Activated CD8-positive, alpha-beta T cell treated with anti-CD3 and anti-CD28 coated beads, Interleukin-2, amount 10 ng/mL, durations not matched to agents 7 days and 5 days (primary cell): ENCODE data around the gene CCNB1IP1. TPM values are rescaled to one million over a fixed set of nuclear protein-coding genes. Genes with fewer than 3 reads are reported as not detected.
A peak's percentile ranks its signal among the peaks of the same experiment; 100 is the strongest.

Source experiments
- ATAC-seq: fragments of 150-1000 bp; cut with Tn5 transposase; one replicate; pipeline ENCODE4 v1.10.0; 2021; ENCODE audit warnings: moderate library complexity
- CTCF ChIA-PET: fragments of 350-600 bp; sonication (Branson Sonifier 250); formaldehyde crosslinking; loops from one replicate; lab custom pipeline; 2021; ENCODE audit warnings: antibody characterized with exemption; lab: Charles Lee
- POLR2A ChIA-PET: fragments of 350-600 bp; sonication (Branson Sonifier 250); formaldehyde crosslinking; loops from one replicate; lab custom pipeline; 2021; ENCODE audit warnings: antibody characterized with exemption; lab: Charles Lee
- DNase-seq: peaks from one replicate; pipeline ENCODE4 v3.0.0-alpha.2; 2020
- H3K27ac Mint-ChIP-seq: one replicate; pipeline ENCODE4 v1.8.0; 2021; ENCODE audit warnings: mild to moderate bottlenecking, mixed read lengths
- H3K27me3 Mint-ChIP-seq: one replicate; pipeline ENCODE4 v1.8.0; 2021; ENCODE audit warnings: low read depth, mixed read lengths
- H3K36me3 Mint-ChIP-seq: one replicate; pipeline ENCODE4 v1.8.0; 2021; ENCODE audit warnings: low read depth, mixed read lengths
- H3K4me1 Mint-ChIP-seq: one replicate; pipeline ENCODE4 v1.8.0; 2021; ENCODE audit warnings: low read depth, mixed read lengths
- H3K4me3 Mint-ChIP-seq: one replicate; pipeline ENCODE4 v1.8.0; 2021; ENCODE audit warnings: mild to moderate bottlenecking, mixed read lengths
- H3K9me3 Mint-ChIP-seq: one replicate; pipeline ENCODE4 v1.8.0; 2022; ENCODE audit warnings: mixed read lengths; ENCODE audit not compliant: insufficient read depth
- total RNA-seq, 2 experiments: library from RNA; stranded (reverse); gene quantifications; one replicate each; pipeline ENCODE4 v1.2.3, GENCODE V29; 2021

CCNB1IP1 gene
- total RNA-seq, 2 experiments from 2014 or later = 35.3 to 38.3 TPM

GRCh38 chr14:20332431-20332787 lies 670 bp downstream of the CCNB1IP1 start:
- ChIA-PET POLR2A (interaction anchor here (2.4 to 8.6 kb wide), 2 partner anchors 10 to 122 kb away, joined by 8 to 77 read pairs; partner anchors contain the start of genes APEX1, OSGEP and PARP2), CTCF (interaction anchor here (1.3 to 9.9 kb wide), 7 partner anchors 11 to 356 kb away, joined by 4 to 151 read pairs (median 5); partner anchors contain the start of genes ANG, PARP2 and TTC5)
- H3K27me3 Mint-ChIP-seq = no peaks in the 10 kb centered on the region
- H3K27ac Mint-ChIP-seq = peak overlapping the region; percentile 93
- H3K36me3 Mint-ChIP-seq = peaks cover 16% of the 10 kb centered on the region
- peak overlapping the region; percentile 99 for H3K4me3 Mint-ChIP-seq
- H3K4me1 Mint-ChIP-seq = peaks cover 57% of the 10 kb centered on the region
- ATAC-seq (no peak), DNase-seq (no peak)
- H3K9me3 Mint-ChIP-seq = no peaks in the 10 kb centered on the region

DNA sequence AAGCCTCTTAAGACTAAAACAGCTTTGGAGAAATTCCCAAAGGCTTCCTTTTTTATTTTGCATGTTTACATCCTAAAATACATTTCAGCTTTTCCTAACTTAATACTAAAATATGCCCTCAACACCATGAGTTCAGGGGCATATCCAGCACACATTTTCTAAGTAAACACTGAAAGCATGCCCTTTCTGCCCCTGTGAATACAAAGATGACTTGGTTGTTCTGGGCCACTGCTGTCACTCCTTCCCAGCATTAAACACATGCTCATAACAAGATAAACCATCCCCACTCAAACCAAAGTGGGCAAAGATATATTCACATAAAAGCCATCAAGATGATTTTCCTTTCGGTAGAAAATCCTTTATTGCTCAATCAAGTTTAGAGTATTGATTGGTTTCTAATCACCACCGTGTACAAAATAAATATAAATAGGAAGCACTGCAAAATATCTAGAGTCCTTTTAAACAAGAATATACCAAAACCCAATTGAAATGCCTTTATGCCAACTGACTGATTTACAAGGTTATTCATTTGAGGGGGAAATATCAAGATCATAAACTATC lies 1.9 kb downstream of the CCNB1IP1 start:
- no peak overlapping the region for H3K27ac Mint-ChIP-seq
- DNase-seq (no peak), ATAC-seq (no peak)
- CTCF ChIA-PET = interaction anchor here (1.1 to 9.9 kb wide), 4 partner anchors 12 to 277 kb away, joined by 3 to 151 read pairs (median 16); partner anchors contain the start of gene PARP2
- peaks cover 23% of the 10 kb centered on the region for H3K36me3 Mint-ChIP-seq
- peak overlapping the region; percentile 26 for H3K4me3 Mint-ChIP-seq
- H3K4me1 Mint-ChIP-seq = peaks cover 62% of the 10 kb centered on the region
- H3K27me3 Mint-ChIP-seq = no peaks in the 10 kb centered on the region
- no peaks in the 10 kb centered on the region for H3K9me3 Mint-ChIP-seq
- POLR2A ChIA-PET = interaction anchor here (8.6 kb wide), 1 partner anchor 11 kb away, joined by 77 read pairs; the partner anchor contains the start of gene PARP2

DNA sequence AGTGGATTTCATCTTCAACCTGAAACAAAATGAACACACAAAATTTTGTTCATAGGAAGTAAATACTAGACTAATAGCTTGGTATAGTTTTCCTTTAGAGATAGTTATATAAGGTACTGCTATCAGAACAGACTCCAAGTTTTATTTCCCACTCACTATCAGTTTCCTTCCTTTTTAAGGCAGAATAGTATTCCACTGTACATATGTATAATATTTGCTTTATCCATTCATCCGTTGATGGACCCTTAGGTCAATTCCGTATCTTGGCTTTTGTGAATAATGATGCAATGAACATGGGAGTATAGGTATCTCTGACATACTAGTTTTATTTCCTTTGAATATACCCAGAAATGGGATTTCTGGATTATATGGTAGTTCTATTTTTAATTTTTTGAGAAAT lies 3.7 kb downstream of the CCNB1IP1 start:
- Mint-ChIP-seq H3K27ac (no peak overlapping the region), H3K4me3 (no peak overlapping the region), H3K27me3 (no peaks in the 10 kb centered on the region), H3K4me1 (peaks cover 53% of the 10 kb centered on the region), H3K36me3 (peaks cover 31% of the 10 kb centered on the region), H3K9me3 (no peaks in the 10 kb centered on the region)
- ATAC-seq (no peak), DNase-seq (no peak)
- POLR2A ChIA-PET = interaction anchor here (8.6 kb wide), 1 partner anchor 13 kb away, joined by 77 read pairs; the partner anchor contains the start of gene PARP2
- CTCF ChIA-PET = interaction anchor here (1.0 to 9.9 kb wide), 9 partner anchors 12 to 353 kb away, joined by 3 to 151 read pairs (median 4); partner anchors contain the start of gene PARP2

DNA sequence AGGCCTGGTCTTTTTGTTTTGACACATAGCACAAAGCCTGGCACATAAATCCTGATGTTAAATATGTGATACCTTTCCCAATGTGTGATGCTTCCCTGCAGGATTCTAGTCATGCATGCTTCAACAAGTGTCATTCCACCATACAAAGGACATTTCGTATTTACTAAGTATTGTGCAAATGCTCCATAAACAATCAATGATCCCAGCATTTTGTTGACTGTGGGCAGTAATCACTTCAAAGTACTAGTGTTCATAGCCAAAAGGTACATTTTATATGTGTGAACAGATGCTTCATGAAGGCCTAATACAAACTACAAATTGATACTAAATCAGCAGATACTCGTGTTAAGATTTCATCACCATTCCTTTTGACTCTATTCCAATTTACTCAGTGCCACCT lies 4.4 kb downstream of the CCNB1IP1 start:
- Mint-ChIP-seq H3K36me3 (peaks cover 35% of the 10 kb centered on the region), H3K9me3 (no peaks in the 10 kb centered on the region), H3K4me1 (peaks cover 53% of the 10 kb centered on the region), H3K27ac (peak overlapping the region; percentile 25), H3K27me3 (no peaks in the 10 kb centered on the region), H3K4me3 (no peak overlapping the region)
- DNase-seq = no peak
- no peak for ATAC-seq
- CTCF ChIA-PET = interaction anchor here (0.9 to 9.9 kb wide), 20 partner anchors 13 to 362 kb away, joined by 3 to 151 read pairs (median 7); partner anchors contain the start of genes PARP2, RNASE4 and TEP1
- POLR2A ChIA-PET = interaction anchor here (8.6 kb wide), 1 partner anchor 14 kb away, joined by 77 read pairs; the partner anchor contains the start of gene PARP2

DNA sequence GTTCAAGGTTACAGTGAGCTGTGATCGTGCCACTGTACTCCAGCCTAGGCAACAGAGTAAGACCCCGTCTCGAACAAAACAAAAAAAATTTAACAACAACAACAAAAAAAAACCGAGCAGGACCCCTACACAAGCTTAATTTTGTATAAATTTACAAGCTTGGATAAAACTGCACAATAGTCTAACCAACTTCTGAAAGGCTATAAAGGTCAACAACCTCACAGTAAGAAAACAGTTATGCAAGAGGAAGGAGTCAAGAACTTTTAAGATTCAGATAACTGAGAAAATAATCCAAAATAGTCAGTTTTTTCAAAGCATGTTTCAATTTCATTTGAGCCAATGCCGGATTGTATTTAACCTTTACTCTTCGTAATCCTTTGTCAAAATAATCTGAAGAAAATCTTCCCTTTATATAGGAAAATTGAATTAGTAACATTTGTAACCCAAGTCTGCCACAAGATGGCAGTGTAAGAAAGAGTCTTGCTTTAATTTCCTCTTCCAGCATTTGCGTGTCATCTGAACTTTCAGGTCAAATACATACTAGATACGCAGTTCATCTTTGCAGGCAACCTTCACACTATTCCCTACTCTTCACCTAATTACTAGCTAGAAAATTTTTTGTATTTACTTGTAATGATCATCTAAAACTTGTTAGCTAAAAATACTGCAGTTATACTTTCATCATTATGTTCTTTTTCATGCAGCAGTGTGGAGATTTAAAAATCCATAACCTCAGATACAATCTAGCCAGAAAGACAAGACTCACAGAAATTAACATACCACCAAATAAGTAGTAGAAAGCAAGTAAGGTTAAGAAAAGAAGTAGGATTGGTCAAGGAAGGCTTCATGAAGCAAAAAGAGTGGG lies 5.8 kb downstream of the CCNB1IP1 start:
- no peak overlapping the region for H3K4me3 Mint-ChIP-seq

GRCh38 chr14:20317720-20318119 lies 15.4 kb downstream of the CCNB1IP1 start:
- DNase-seq (no peak), ATAC-seq (no peak)
- ChIA-PET CTCF (interaction anchor here (1.1 to 3.0 kb wide), 4 partner anchors 10 to 373 kb away, joined by 3 to 20 read pairs (median 6); partner anchors contain the start of gene TTC5), POLR2A (interaction anchor here (1.1 kb wide), 1 partner anchor 25 kb away, joined by 5 read pairs; the partner anchor contains the start of gene PARP2)
- H3K9me3 Mint-ChIP-seq = no peaks in the 10 kb centered on the region
- no peak overlapping the region for H3K4me3 Mint-ChIP-seq
- no peaks in the 10 kb centered on the region for H3K4me1 Mint-ChIP-seq
- peaks cover 60% of the 10 kb centered on the region for H3K36me3 Mint-ChIP-seq
- H3K27ac Mint-ChIP-seq = no peak overlapping the region
- H3K27me3 Mint-ChIP-seq = no peaks in the 10 kb centered on the region

More for the DNA sequence above, 5.8 kb downstream of the CCNB1IP1 start:
- peaks cover 41% of the 10 kb centered on the region for H3K36me3 Mint-ChIP-seq
- peaks cover 42% of the 10 kb centered on the region for H3K4me1 Mint-ChIP-seq
- H3K9me3 Mint-ChIP-seq = no peaks in the 10 kb centered on the region
- POLR2A ChIA-PET = interaction anchor here (8.6 kb wide), 1 partner anchor 15 kb away, joined by 77 read pairs; the partner anchor contains the start of gene PARP2
- DNase-seq (peak; percentile 52), ATAC-seq (peak; percentile 65)
- no peaks in the 10 kb centered on the region for H3K27me3 Mint-ChIP-seq
- peak overlapping the region; percentile 13 for H3K27ac Mint-ChIP-seq
- CTCF ChIA-PET = interaction anchor here (0.6 to 9.9 kb wide), 48 partner anchors 9 to 528 kb away, joined by 3 to 151 read pairs (median 4); partner anchors contain the start of genes APEX1, PARP2, PIP4P1 and PNP

- H3K4me1 Mint-ChIP-seq = no peaks in the 10 kb centered on the region
- ChIA-PET CTCF (interaction anchor here (2.1 kb wide), 1 partner anchor 13 kb away, joined by 12 read pairs; no protein-coding TSS in a partner anchor), POLR2A (no interaction called here)
- no peak overlapping the region for H3K27ac Mint-ChIP-seq
- H3K36me3 Mint-ChIP-seq = peaks cover 50% of the 10 kb centered on the region
- DNase-seq (no peak), ATAC-seq (no peak)
- H3K4me3 Mint-ChIP-seq = no peak overlapping the region
- H3K27me3 Mint-ChIP-seq = no peaks in the 10 kb centered on the region
- H3K9me3 Mint-ChIP-seq = no peaks in the 10 kb centered on the region
Measured at GRCh38 chr14:20314026-20314425, 19.1 kb downstream of the CCNB1IP1 start.

DNA sequence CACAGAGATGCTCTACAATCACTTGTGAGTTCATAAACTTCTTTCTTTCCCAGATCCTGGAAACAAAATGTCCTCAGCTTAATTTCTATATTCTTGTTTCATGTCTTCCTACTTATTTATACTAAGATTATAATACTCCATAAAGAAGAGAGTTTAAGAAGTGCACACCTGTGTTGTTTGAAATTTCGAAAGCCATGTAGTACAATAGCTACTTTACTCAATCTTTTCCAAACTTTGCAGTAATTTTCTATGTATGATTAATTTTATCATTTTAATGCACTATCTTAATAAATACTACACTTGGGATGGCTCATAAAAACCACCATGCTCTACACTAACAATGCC lies 27.0 kb downstream of the CCNB1IP1 start:
- POLR2A ChIA-PET = interaction anchor here (0.6 to 1.6 kb wide), 3 partner anchors 28 to 110 kb away, joined by 3 to 6 read pairs (median 3); partner anchors contain the start of gene PARP2
- no peak for ATAC-seq
- peak overlapping the region; percentile 67 for H3K27ac Mint-ChIP-seq

DNA sequence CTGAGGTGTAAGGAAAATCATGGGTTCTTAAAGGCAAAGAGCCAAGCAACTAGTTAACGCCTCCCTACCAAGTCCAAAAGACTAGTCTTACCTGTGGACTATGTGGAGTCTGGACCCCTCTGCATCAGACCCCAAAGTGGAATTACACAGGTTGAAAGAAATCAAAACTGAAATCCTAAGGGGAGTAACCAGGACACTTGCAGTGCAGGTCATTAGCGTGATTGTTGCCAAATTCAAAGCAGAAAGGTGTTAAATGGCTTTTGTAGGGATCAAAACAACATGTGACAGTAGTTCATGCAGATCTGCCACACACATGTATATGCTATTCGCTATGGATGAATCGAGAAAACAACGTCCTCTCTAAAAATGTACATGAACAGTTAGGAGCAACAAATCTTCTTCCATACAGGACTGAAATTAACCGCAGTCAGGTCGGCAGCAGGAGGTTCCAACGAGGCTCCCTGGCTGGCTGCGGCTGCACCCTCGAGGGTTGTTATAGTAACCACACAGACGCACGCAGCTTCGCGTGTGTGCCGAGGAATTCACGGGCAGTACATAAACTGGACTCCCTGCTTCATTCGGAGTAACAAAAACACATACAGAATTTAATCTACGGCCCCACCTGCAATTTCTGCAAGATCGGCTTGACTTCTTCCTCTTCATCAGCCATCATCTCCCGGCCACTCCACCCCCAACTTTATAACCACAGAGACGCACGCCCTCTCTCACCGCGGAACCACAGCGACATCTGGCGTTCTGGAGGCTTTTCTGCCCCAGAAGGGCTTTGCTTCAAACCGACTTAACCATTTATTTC lies 27.6 kb downstream of the CCNB1IP1 start, which contains the start of gene TTC5:
Gene TTC5, minus strand, starts transcription at position 687 of the 814 bp plus-strand sequence. Its CDS starts 14 bp downstream, at position 673.
- POLR2A ChIA-PET = interaction anchor here (0.6 to 1.6 kb wide), 3 partner anchors 28 to 110 kb away, joined by 3 to 6 read pairs (median 3); partner anchors contain the start of gene PARP2

More for the DNA sequence above, 27.0 kb downstream of the CCNB1IP1 start:
- peaks cover 24% of the 10 kb centered on the region for H3K4me1 Mint-ChIP-seq
- H3K27me3 Mint-ChIP-seq = no peaks in the 10 kb centered on the region
- H3K36me3 Mint-ChIP-seq = peaks cover 8% of the 10 kb centered on the region
- no peak for DNase-seq
- no peaks in the 10 kb centered on the region for H3K9me3 Mint-ChIP-seq
- CTCF ChIA-PET = interaction anchor here (0.8 to 2.5 kb wide), 10 partner anchors 9 to 376 kb away, joined by 3 to 12 read pairs (median 3); partner anchors contain the start of gene CCNB1IP1
- H3K4me3 Mint-ChIP-seq = peak overlapping the region; percentile 81

DNA sequence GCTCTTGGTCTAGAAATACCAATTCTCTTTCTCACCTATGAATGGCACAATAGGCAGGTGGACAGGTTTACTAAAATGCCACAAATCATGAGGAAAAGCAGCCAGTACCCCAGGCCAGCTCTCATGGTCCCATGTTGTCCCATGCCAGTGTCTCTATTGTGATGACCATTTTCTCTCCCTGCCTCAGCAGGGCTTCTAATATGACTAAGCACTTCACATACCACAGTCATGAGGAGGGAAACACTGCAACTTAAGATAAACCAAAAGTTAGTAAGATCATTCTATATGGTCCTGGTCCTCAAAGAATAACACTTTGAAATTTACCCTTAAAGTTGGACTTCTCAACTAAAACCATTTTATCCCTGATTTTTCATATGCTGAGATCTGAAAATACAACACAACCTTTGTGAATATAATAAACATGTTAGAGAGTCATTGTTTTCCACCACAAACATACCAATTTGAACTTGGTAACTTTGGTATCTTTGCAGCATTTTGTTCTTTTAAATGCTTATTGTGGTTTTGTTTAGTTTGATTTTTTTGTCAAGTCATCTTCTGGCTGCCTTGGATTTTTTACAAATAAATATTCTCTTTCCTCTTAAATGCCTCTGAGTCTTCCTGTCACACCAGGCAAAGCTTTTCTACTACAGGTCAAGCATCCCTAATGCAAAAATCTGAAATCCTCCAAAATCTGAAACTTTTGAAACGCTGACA lies 30.9 kb downstream of the CCNB1IP1 start:
- H3K27me3 Mint-ChIP-seq = no peaks in the 10 kb centered on the region
- ChIA-PET CTCF (no interaction called here), POLR2A (no interaction called here)
- H3K27ac Mint-ChIP-seq = no peak overlapping the region
- peaks cover 22% of the 10 kb centered on the region for H3K36me3 Mint-ChIP-seq
- no peak overlapping the region for H3K4me3 Mint-ChIP-seq
- ATAC-seq (no peak), DNase-seq (no peak)
- H3K4me1 Mint-ChIP-seq = peaks cover 24% of the 10 kb centered on the region
- H3K9me3 Mint-ChIP-seq = no peaks in the 10 kb centered on the region

More for the DNA sequence above, 27.6 kb downstream of the CCNB1IP1 start, which contains the start of gene TTC5:
- Mint-ChIP-seq H3K9me3 (no peaks in the 10 kb centered on the region), H3K4me3 (peak within 1 kb of the TSS; percentile 81), H3K27me3 (no peaks in the 10 kb centered on the region), H3K4me1 (peaks cover 24% of the 10 kb centered on the region), H3K36me3 (peaks cover 11% of the 10 kb centered on the region), H3K27ac (peak within 1 kb of the TSS; percentile 67)
- DNase-seq = peak; percentile 93
- CTCF ChIA-PET = interaction anchor here (0.6 to 2.5 kb wide), 7 partner anchors 9 to 376 kb away, joined by 3 to 12 read pairs (median 3); partner anchors contain the start of gene CCNB1IP1
- ATAC-seq = peak; percentile 98
